HepG2 (cell line): Measurements from ENCODE around the gene EPO. TPM values are rescaled to one million over a fixed set of nuclear protein-coding genes. Genes with fewer than 3 reads are reported as not detected.

Experiments
- AHR ChIP-seq: IDR thresholded peaks from 2 replicates; pipeline ENCODE4 v1.6.1; 2018; ENCODE audit warnings: missing genetic modification reagents, missing compliant biosample characterization
- ARNT2 ChIP-seq: sonication (generic); formaldehyde crosslinking; IDR thresholded peaks from 2 replicates; pipeline ENCODE4 v1.8.0; 2022; ENCODE audit warnings: mild to moderate bottlenecking, low read depth, missing genetic modification reagents, moderate library complexity
- BCL6 ChIP-seq: IDR thresholded peaks from 2 replicates; pipeline ENCODE4 v1.6.1; 2016; ENCODE audit warnings: missing genetic modification reagents, missing compliant biosample characterization
- CC2D1A ChIP-seq: sonication (generic); formaldehyde crosslinking; IDR thresholded peaks from 2 replicates; pipeline ENCODE4 v1.8.1; 2023; ENCODE audit warnings: mild to moderate bottlenecking, missing genetic modification reagents
- DDIT3 ChIP-seq: sonication (generic); formaldehyde crosslinking; IDR thresholded peaks from 2 replicates; pipeline ENCODE4 v1.4.0; 2020; ENCODE audit warnings: mild to moderate bottlenecking, missing genetic modification reagents
- E2F1 ChIP-seq: sonication (generic); formaldehyde crosslinking; IDR thresholded peaks from 2 replicates; pipeline ENCODE4 v1.5.0; 2020; ENCODE audit warnings: missing genetic modification reagents
- EZH2 ChIP-seq: conservative IDR thresholded peaks from 2 replicates; pipeline ENCODE4 v1.6.1; 2012; ENCODE audit warnings: mild to moderate bottlenecking, low read depth, low read length, moderate library complexity
- GATAD1 ChIP-seq: IDR thresholded peaks from 2 replicates; pipeline ENCODE4 v1.6.1; 2016; ENCODE audit warnings: missing genetic modification reagents, missing compliant biosample characterization
- GMEB1 ChIP-seq: sonication (generic); formaldehyde crosslinking; IDR thresholded peaks from 2 replicates; pipeline ENCODE4 v1.5.1; 2020; ENCODE audit warnings: missing genetic modification reagents, mild to moderate bottlenecking, borderline replicate concordance
- MAF1 ChIP-seq: sonication (generic); formaldehyde crosslinking; IDR thresholded peaks from 2 replicates; pipeline ENCODE4 v1.5.0; 2020; ENCODE audit warnings: missing genetic modification reagents, borderline replicate concordance
- PHF8 ChIP-seq: sonication (generic); formaldehyde crosslinking; IDR thresholded peaks from 2 replicates; pipeline ENCODE4 v1.5.0; 2020; ENCODE audit warnings: missing genetic modification reagents
- PRMT3 ChIP-seq: sonication (generic); formaldehyde crosslinking; IDR thresholded peaks from 2 replicates; pipeline ENCODE4 v1.8.1; 2022; ENCODE audit warnings: low read depth, mild to moderate bottlenecking, moderate library complexity, missing genetic modification reagents, borderline replicate concordance
- SP5 ChIP-seq: IDR thresholded peaks from 2 replicates; pipeline ENCODE4 v1.6.1; 2016; ENCODE audit warnings: low read depth, borderline replicate concordance
- SUZ12 ChIP-seq: fragments of 150-350 bp; IDR thresholded peaks from 2 replicates; pipeline ENCODE4 v1.6.1; 2014; ENCODE audit warnings: low read depth, low read length
- TBP ChIP-seq: sonication (generic); formaldehyde crosslinking; IDR thresholded peaks from 2 replicates; pipeline ENCODE4 v1.5.0; 2020; ENCODE audit warnings: missing genetic modification reagents
- TBX3 ChIP-seq: fragments of 450-650 bp; IDR thresholded peaks from 2 replicates; pipeline ENCODE4 v1.6.1; 2017; ENCODE audit warnings: antibody characterized with exemption, mild to moderate bottlenecking, inconsistent platforms, borderline replicate concordance
- ZNF12 ChIP-seq: sonication (generic); formaldehyde crosslinking; IDR thresholded peaks from 2 replicates; pipeline ENCODE4 v1.5.0; 2020; ENCODE audit warnings: missing genetic modification reagents
- ZNF275 ChIP-seq: sonication (generic); formaldehyde crosslinking; IDR thresholded peaks from 2 replicates; pipeline ENCODE4 v1.8.0; 2022; ENCODE audit warnings: missing genetic modification reagents, mild to moderate bottlenecking, inconsistent platforms, borderline replicate concordance
- ZNF7 ChIP-seq: IDR thresholded peaks from 2 replicates; pipeline ENCODE4 v1.6.1; 2016; ENCODE audit warnings: missing biosample characterization, missing genetic modification reagents
- ZNF724P ChIP-seq: sonication (generic); formaldehyde crosslinking; IDR thresholded peaks from 2 replicates; pipeline ENCODE4 v1.8.0; 2022; ENCODE audit warnings: missing genetic modification reagents, borderline replicate concordance
- ZNF746 ChIP-seq: sonication (generic); formaldehyde crosslinking; IDR thresholded peaks from 2 replicates; pipeline ENCODE4 v1.8.0; 2022; ENCODE audit warnings: mild to moderate bottlenecking, missing genetic modification reagents
- polyA plus RNA-seq, 8 experiments: library from polyadenylated mRNA; depleted of rRNA in 3 of 8; stranded (reverse) in 7 of 8; unstranded in 1 of 8; fragments of >200 nt; fragmentation: Illumina TruSeq in 4 of 8; extraction: Trizol in 4 of 8; gene quantifications; 2 replicates each; pipeline versions ENCODE4 v1.2.1 to v1.2.3, GENCODE V29; 2011 to 2016; ENCODE audit warnings: low read depth in 4 of 8, missing spikeins in 1 of 8, mixed read lengths in 1 of 8; ENCODE audit not compliant: insufficient read depth in 1 of 8
- total RNA-seq, 5 experiments: library from RNA; depleted of rRNA; stranded (reverse); fragments of >200 nt; fragmentation: Illumina TruSeq; extraction: Trizol; gene quantifications; 2 replicates each; pipeline ENCODE4 v1.2.3, GENCODE V29; 2016; ENCODE audit warnings: low read depth in 1 of 5
- TF ChIP-seq, protein P1 (sequence below): IDR thresholded peaks from 2 replicates; pipeline ENCODE4 v1.6.1; 2018; ENCODE audit warnings: missing genetic modification reagents, mild to moderate bottlenecking, missing compliant biosample characterization
- TF ChIP-seq, protein P2 (sequence below): IDR thresholded peaks from 2 replicates; pipeline ENCODE4 v1.6.1; 2012; ENCODE audit warnings: low read depth, low read length, improper control_type of control experiment

The EPO gene
- total and polyA plus RNA-seq, 2 of the 13 experiments (the other 11 are each of a cell fraction or from before 2014, with no cell fraction given) = 10.3 to 25.7 TPM

GRCh38 chr7:100673302-100673941 lies 46.8 kb upstream of the EPO start, which contains the start of gene GNB2 (continued):
- TF ChIP-seq, protein P1, sequence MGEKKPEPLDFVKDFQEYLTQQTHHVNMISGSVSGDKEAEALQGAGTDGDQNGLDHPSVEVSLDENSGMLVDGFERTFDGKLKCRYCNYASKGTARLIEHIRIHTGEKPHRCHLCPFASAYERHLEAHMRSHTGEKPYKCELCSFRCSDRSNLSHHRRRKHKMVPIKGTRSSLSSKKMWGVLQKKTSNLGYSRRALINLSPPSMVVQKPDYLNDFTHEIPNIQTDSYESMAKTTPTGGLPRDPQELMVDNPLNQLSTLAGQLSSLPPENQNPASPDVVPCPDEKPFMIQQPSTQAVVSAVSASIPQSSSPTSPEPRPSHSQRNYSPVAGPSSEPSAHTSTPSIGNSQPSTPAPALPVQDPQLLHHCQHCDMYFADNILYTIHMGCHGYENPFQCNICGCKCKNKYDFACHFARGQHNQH = peak; percentile 75; the same call in 1 of the 2 replicates
- TF ChIP-seq ZNF746 (CRISPR knock-in tag) (peak; percentile 44; the same call in 1 of the 2 replicates), ZNF275 (CRISPR knock-in tag) (no peak), GATAD1 (CRISPR knock-in tag) (peak; percentile 77), ZNF12 (CRISPR knock-in tag) (no peak; the same call in 1 of the 2 replicates), SP5 (peak; percentile 18; the same call in 1 of the 2 replicates), ARNT2 (CRISPR knock-in tag) (no peak; the same call in 1 of the 2 replicates), GMEB1 (peak; percentile 79), SUZ12 (no peak), PHF8 (peak; percentile 58), TBX3 (peak; percentile 88), ZNF7 (CRISPR knock-in tag) (peak; percentile 30; the same call in 1 of the 2 replicates), MAF1 (CRISPR knock-in tag) (0 out of 2 replicates have a peak, but pooled peaks have one; percentile 32), ZNF724P (CRISPR knock-in tag) (no peak), DDIT3 (CRISPR knock-in tag) (no peak), EZH2 (no peak), AHR (CRISPR knock-in tag) (0 out of 2 replicates have a peak, but pooled peaks have one; percentile 33), CC2D1A (no peak), E2F1 (CRISPR knock-in tag) (peak; percentile 84), BCL6 (CRISPR knock-in tag) (no peak; the same call in 1 of the 2 replicates), TBP (CRISPR knock-in tag) (0 out of 2 replicates have a peak, but pooled peaks have one; percentile 25), PRMT3 (no peak)
- TF ChIP-seq, protein P2, sequence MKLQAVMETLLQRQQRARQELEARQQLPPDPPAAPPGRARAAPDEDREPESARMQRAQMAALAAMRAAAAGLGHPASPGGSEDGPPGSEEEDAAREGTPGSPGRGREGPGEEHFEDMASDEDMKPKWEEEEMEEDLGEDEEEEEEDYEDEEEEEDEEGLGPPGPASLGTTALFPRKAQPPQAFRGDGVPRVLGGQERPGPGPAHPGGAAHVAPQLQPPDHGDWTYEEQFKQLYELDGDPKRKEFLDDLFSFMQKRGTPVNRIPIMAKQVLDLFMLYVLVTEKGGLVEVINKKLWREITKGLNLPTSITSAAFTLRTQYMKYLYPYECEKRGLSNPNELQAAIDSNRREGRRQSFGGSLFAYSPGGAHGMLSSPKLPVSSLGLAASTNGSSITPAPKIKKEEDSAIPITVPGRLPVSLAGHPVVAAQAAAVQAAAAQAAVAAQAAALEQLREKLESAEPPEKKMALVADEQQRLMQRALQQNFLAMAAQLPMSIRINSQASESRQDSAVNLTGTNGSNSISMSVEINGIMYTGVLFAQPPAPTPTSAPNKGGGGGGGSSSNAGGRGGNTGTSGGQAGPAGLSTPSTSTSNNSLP = peak; percentile 49; the same call in 1 of the 2 replicates
